Peyer's patch (tissue), 4 donors: Measurements from ENCODE around the gene TMEM52. TPM values are rescaled to one million over a fixed set of nuclear protein-coding genes. Genes with fewer than 3 reads are reported as not detected.
A peak's percentile ranks its signal among the peaks of the same experiment; 100 is the strongest.

Source experiments
- DNase-seq, 3 donors: peaks; one replicate each; pipeline ENCODE4 v3.0.0-alpha.2; 2017 to 2019
- H3K27ac ChIP-seq, 4 donors: fragments of 200-600 bp; sonication (generic); one replicate each; pipeline ENCODE4 v1.5.1; 2016 to 2019
- H3K27me3 ChIP-seq, 2 donors: fragments of 200-600 bp; sonication (generic); one replicate each; pipeline ENCODE4 v1.5.1; 2019
- H3K36me3 ChIP-seq, 3 donors: fragments of 200-600 bp; sonication (generic); one replicate each; pipeline ENCODE4 v1.5.1; 2016 to 2019
- H3K4me1 ChIP-seq, 4 donors: fragments of 200-600 bp; sonication (generic); one replicate each; pipeline ENCODE4 v1.5.1; 2016 to 2019
- H3K4me3 ChIP-seq, 4 donors: fragments of 200-600 bp; sonication (generic); 1 replicate in 3 of 4; 2 replicates in 1 of 4; pipeline ENCODE4 v1.5.1; 2016 to 2019; ENCODE audit warnings: mild to moderate bottlenecking in 1 of 4
- H3K9me3 ChIP-seq, 4 donors: fragments of 200-600 bp; sonication (generic); one replicate each; pipeline ENCODE4 v1.5.1; 2016 to 2019; ENCODE audit warnings: mild to moderate bottlenecking in 1 of 4
- POLR2A ChIP-seq, 2 donors: fragments of 450-650 bp; IDR thresholded peaks; one replicate each; pipeline ENCODE4 v1.5.1; 2017; ENCODE audit warnings: antibody characterized with exemption in 2 of 2, mild to moderate bottlenecking in 2 of 2, moderate library complexity in 2 of 2
- total RNA-seq, 4 donors: library from RNA; depleted of rRNA; stranded (reverse); fragments of >200 nt; gene quantifications; one replicate each; pipeline ENCODE4 v1.1.0, GENCODE V29; 2016
- TF ChIP-seq, protein P1 (sequence below), 6 experiments: fragments of 450-650 bp in 4 of 6; fragments of 200-600 bp in 2 of 6; sonication (generic) in 1 of 6; IDR thresholded peaks; one replicate each; pipeline ENCODE4 v1.5.1; 2017 to 2019; ENCODE audit warnings: antibody characterized with exemption in 6 of 6, mild to moderate bottlenecking in 3 of 6, moderate library complexity in 1 of 6

TMEM52 gene
- total RNA-seq, 4 donors from 2014 or later, result 2.2 to 11.6 (median 6.4) TPM

GRCh38 chr1:1963570-1963969 is 44.5 kb upstream of the TMEM52 start:
- DNase-seq, result no peak
- Histone ChIP-seq H3K27ac (no peak overlapping the region), H3K4me1 (peaks cover 0 to 7% (median 0%) of the 10 kb centered on the region in 4 donors), H3K36me3 (no peaks in the 10 kb centered on the region), H3K4me3 (no peak overlapping the region), H3K9me3 (no peaks in the 10 kb centered on the region), H3K27me3 (no peaks in the 10 kb centered on the region)
- TF ChIP-seq, protein P1, sequence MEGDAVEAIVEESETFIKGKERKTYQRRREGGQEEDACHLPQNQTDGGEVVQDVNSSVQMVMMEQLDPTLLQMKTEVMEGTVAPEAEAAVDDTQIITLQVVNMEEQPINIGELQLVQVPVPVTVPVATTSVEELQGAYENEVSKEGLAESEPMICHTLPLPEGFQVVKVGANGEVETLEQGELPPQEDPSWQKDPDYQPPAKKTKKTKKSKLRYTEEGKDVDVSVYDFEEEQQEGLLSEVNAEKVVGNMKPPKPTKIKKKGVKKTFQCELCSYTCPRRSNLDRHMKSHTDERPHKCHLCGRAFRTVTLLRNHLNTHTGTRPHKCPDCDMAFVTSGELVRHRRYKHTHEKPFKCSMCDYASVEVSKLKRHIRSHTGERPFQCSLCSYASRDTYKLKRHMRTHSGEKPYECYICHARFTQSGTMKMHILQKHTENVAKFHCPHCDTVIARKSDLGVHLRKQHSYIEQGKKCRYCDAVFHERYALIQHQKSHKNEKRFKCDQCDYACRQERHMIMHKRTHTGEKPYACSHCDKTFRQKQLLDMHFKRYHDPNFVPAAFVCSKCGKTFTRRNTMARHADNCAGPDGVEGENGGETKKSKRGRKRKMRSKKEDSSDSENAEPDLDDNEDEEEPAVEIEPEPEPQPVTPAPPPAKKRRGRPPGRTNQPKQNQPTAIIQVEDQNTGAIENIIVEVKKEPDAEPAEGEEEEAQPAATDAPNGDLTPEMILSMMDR (IDR thresholded peaks at IDR 0.05), result no peak
- TF ChIP-seq POLR2A (IDR thresholded peaks at IDR 0.05), result no peak

GRCh38 chr1:1962752-1963151 is 43.7 kb upstream of the TMEM52 start:
- H3K9me3 ChIP-seq, result no peaks in the 10 kb centered on the region
- H3K4me1 ChIP-seq, result peaks cover 0 to 7% (median 0%) of the 10 kb centered on the region in 4 donors
- H3K4me3 ChIP-seq, result no peak overlapping the region
- no peak for TF ChIP-seq POLR2A (IDR thresholded peaks at IDR 0.05)
- TF ChIP-seq, protein P1 (IDR thresholded peaks at IDR 0.05), result no peak
- no peaks in the 10 kb centered on the region for H3K36me3 ChIP-seq
- no peaks in the 10 kb centered on the region for H3K27me3 ChIP-seq
- DNase-seq, result no peak
- no peak overlapping the region for H3K27ac ChIP-seq

DNA sequence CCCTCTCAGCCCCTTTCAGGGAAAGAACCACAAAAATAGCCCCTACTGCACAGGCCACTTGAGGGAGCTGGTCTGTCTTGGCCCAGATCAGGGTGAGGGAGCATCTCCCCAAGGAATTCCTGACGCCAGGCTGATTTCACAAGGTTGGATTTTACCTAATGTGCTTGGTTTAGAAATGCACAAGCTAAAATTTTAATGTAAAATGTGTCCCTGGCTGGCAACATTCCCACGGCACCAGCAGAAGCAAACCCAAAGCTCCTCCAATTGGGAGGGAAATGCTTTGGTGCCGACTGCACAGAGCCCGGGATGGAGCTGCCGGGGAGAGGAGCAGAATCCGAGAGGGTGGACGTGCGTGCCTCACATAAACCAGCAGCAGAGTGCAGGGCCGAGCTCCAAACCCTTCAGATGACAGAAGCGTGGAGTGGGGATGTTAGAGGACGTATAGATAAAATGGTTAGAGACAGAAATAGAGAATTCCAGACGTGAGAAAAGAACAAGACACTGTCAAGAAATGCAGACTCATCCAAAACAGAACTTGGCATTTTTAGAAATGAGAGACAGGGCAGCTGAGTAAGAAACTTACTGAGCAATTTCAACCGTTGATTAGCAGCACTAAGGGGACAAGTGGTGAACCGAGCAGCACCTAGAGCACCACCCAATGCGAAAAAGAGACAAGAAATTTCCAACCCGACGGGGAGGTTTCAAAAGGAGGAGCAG is 41.6 kb upstream of the TMEM52 start:
- no peaks in the 10 kb centered on the region for H3K27me3 ChIP-seq
- H3K4me1 ChIP-seq, result peaks cover 0 to 7% (median 0%) of the 10 kb centered on the region in 4 donors
- DNase-seq, result no peak
- H3K36me3 ChIP-seq, result no peaks in the 10 kb centered on the region
- no peak overlapping the region for H3K27ac ChIP-seq
- H3K9me3 ChIP-seq, result no peaks in the 10 kb centered on the region
- TF ChIP-seq POLR2A (IDR thresholded peaks at IDR 0.05), result no peak
- TF ChIP-seq, protein P1 (IDR thresholded peaks at IDR 0.05), result no peak
- no peak overlapping the region for H3K4me3 ChIP-seq

GRCh38 chr1:1959840-1960479 is 40.9 kb upstream of the TMEM52 start:
- no peaks in the 10 kb centered on the region for H3K27me3 ChIP-seq
- no peaks in the 10 kb centered on the region for H3K36me3 ChIP-seq
- no peak overlapping the region for H3K27ac ChIP-seq
- peaks cover 0 to 7% (median 0%) of the 10 kb centered on the region in 4 donors for H3K4me1 ChIP-seq
- no peak overlapping the region for H3K4me3 ChIP-seq
- H3K9me3 ChIP-seq, result no peaks in the 10 kb centered on the region
- TF ChIP-seq, protein P1 (IDR thresholded peaks at IDR 0.05), result peak in 5 of 6 experiments; percentile 8 to 85 (median 76)
- TF ChIP-seq POLR2A (IDR thresholded peaks at IDR 0.05), result no peak
- DNase-seq, result peak; percentile 34 to 87 (median 87)

DNA sequence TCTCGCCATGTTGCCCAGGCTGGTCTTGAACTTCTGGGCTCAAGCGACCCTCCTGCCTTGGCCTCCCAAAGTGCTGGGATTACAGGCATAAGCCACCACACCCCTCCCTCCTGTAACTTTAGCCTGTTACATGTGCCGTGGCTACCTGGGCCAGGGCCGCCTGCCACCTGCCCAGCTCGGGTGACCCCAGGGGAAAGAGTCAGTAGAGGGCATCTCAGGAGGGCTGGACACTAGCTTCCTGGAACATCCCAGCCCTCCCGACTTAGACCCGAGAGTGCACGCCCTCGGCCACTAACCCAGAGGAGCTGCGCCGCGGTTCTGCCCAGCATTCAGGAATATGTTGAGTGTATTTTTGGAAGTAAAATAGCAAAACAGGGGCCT is 40.4 kb upstream of the TMEM52 start:
- no peaks in the 10 kb centered on the region for H3K27me3 ChIP-seq

More for the DNA sequence above, 40.4 kb upstream of the TMEM52 start:
- Histone ChIP-seq H3K4me3 (no peak overlapping the region), H3K4me1 (peaks cover 0 to 7% (median 0%) of the 10 kb centered on the region in 4 donors), H3K27ac (no peak overlapping the region), H3K9me3 (no peaks in the 10 kb centered on the region), H3K36me3 (no peaks in the 10 kb centered on the region)
- no peak for DNase-seq
- TF ChIP-seq, protein P1 (IDR thresholded peaks at IDR 0.05), result no peak
- no peak for TF ChIP-seq POLR2A (IDR thresholded peaks at IDR 0.05)
